Measurements from ENCODE around the gene LRRC7. TPM values are rescaled to one million over a fixed set of nuclear protein-coding genes. Genes with fewer than 3 reads are reported as not detected.
A peak's percentile ranks its signal among the peaks of the same experiment; 100 is the strongest.

LRRC7 gene
- total and polyA plus RNA-seq, 12 donors, result under 0.01 to 3.4 (median 0.32) TPM; not detected in 3

GRCh38 chr1:70063861-70064260, 496.1 kb downstream of the LRRC7 start:
- no peaks in the 10 kb centered on the region for H3K27me3 ChIP-seq
- DNase-seq, result no peak
- no peak for TF ChIP-seq CTCF (IDR thresholded peaks at IDR 0.05)
- TF ChIP-seq POLR2A (IDR thresholded peaks at IDR 0.05), result no peak
- H3K4me1 ChIP-seq (replicated peaks in 1 of 2), result no peaks in the 10 kb centered on the region
- no peaks in the 10 kb centered on the region for H3K9me3 ChIP-seq (replicated peaks in 1 of 3)
- intact Hi-C loops (cut with DNase I), result no loop called here
- no peak overlapping the region for H3K27ac ChIP-seq
- H3K4me3 ChIP-seq, result no peak overlapping the region
- H3K36me3 ChIP-seq (replicated peaks in 1 of 2), result no peaks in the 10 kb centered on the region

GRCh38 chr1:70066711-70067110, 499.0 kb downstream of the LRRC7 start:
- intact Hi-C loops (cut with DNase I), result no loop called here
- Histone ChIP-seq H3K4me3 (no peak overlapping the region), H3K27me3 (no peaks in the 10 kb centered on the region), H3K9me3 (replicated peaks in 1 of 3) (no peaks in the 10 kb centered on the region), H3K36me3 (replicated peaks in 1 of 2) (no peaks in the 10 kb centered on the region), H3K4me1 (replicated peaks in 1 of 2) (no peaks in the 10 kb centered on the region), H3K27ac (no peak overlapping the region)
- TF ChIP-seq POLR2A (IDR thresholded peaks at IDR 0.05), result no peak
- TF ChIP-seq CTCF (IDR thresholded peaks at IDR 0.05), result no peak
- DNase-seq, result no peak
- WGBS, 4 donors, result 47 to 81% (median 76%) methylated on average over 2 of the region's 2 CpGs

GRCh38 chr1:70071601-70072000, 503.9 kb downstream of the LRRC7 start:
- intact Hi-C loops (cut with DNase I), result no loop called here
- WGBS, 4 donors, result 54 to 68% (median 62%) methylated on average over 4 of the region's 4 CpGs
- Histone ChIP-seq H3K4me3 (no peak overlapping the region), H3K27me3 (no peaks in the 10 kb centered on the region), H3K4me1 (replicated peaks in 1 of 2) (no peaks in the 10 kb centered on the region), H3K27ac (no peak overlapping the region), H3K9me3 (replicated peaks in 1 of 3) (no peaks in the 10 kb centered on the region), H3K36me3 (replicated peaks in 1 of 2) (no peaks in the 10 kb centered on the region)
- DNase-seq, result peak in 2 of 7 donors; percentile 2 to 7
- TF ChIP-seq POLR2A (IDR thresholded peaks at IDR 0.05), result no peak

- intact Hi-C loops (cut with DNase I), result no loop called here
Measured at GRCh38 chr1:70072231-70072751, 504.6 kb downstream of the LRRC7 start.

GRCh38 chr1:70075761-70076160, 508.0 kb downstream of the LRRC7 start:
- H3K4me3 ChIP-seq, result no peak overlapping the region
- no peaks in the 10 kb centered on the region for H3K27me3 ChIP-seq
- no peak overlapping the region for H3K27ac ChIP-seq
- 67 to 71% (median 68%) methylated on average over 7 of the region's 7 CpGs for WGBS, 4 donors
- no peak for TF ChIP-seq POLR2A (IDR thresholded peaks at IDR 0.05)
- no peaks in the 10 kb centered on the region for H3K36me3 ChIP-seq (replicated peaks in 1 of 2)
- H3K4me1 ChIP-seq (replicated peaks in 1 of 2), result no peaks in the 10 kb centered on the region
- intact Hi-C loops (cut with DNase I), result no loop called here
- H3K9me3 ChIP-seq (replicated peaks in 1 of 3), result no peaks in the 10 kb centered on the region
- no peak for DNase-seq

More at GRCh38 chr1:70072231-70072751, 504.6 kb downstream of the LRRC7 start:
- no peak for TF ChIP-seq POLR2A (IDR thresholded peaks at IDR 0.05)
- DNase-seq, result no peak
- no peaks in the 10 kb centered on the region for H3K4me1 ChIP-seq (replicated peaks in 1 of 2)
- H3K4me3 ChIP-seq, result no peak overlapping the region
- no peaks in the 10 kb centered on the region for H3K36me3 ChIP-seq (replicated peaks in 1 of 2)
- no peaks in the 10 kb centered on the region for H3K9me3 ChIP-seq (replicated peaks in 1 of 3)
- no peaks in the 10 kb centered on the region for H3K27me3 ChIP-seq
- H3K27ac ChIP-seq, result no peak overlapping the region

- H3K4me3 ChIP-seq, result no peak overlapping the region
- no peaks in the 10 kb centered on the region for H3K4me1 ChIP-seq (replicated peaks in 1 of 2)
- no peak for DNase-seq
- no peak overlapping the region for H3K27ac ChIP-seq
- no peaks in the 10 kb centered on the region for H3K9me3 ChIP-seq (replicated peaks in 1 of 3)
- intact Hi-C loops (cut with DNase I), result no loop called here
- 40 to 78% (median 68%) methylated on average over 1 of the region's 1 CpG for WGBS, 4 donors
- no peak for TF ChIP-seq POLR2A (IDR thresholded peaks at IDR 0.05)
- no peaks in the 10 kb centered on the region for H3K27me3 ChIP-seq
- H3K36me3 ChIP-seq (replicated peaks in 1 of 2), result no peaks in the 10 kb centered on the region
Measured at GRCh38 chr1:70077066-70077465, 509.3 kb downstream of the LRRC7 start.
